Mesendoderm (in vitro differentiated cells): ENCODE results near the gene ADGRL3.
A peak's percentile ranks its signal among the peaks of the same experiment; 100 is the strongest.

Source experiments
- DNase-seq: peaks from one replicate; pipeline ENCODE4 v3.0.0; 2013
- H2AK5ac ChIP-seq: 2 replicates; pipeline ENCODE4 v1.6.1; 2013; ENCODE audit warnings: low read length, inconsistent platforms
- H2BK120ac ChIP-seq: 2 replicates; pipeline ENCODE4 v1.6.1; 2013; ENCODE audit warnings: low read depth, mild to moderate bottlenecking, low read length, moderate library complexity, mixed read lengths
- H2BK15ac ChIP-seq: replicated peaks from 2 replicates; pipeline ENCODE4 v1.6.1; 2013; ENCODE audit warnings: low read depth, mild to moderate bottlenecking, moderate library complexity
- H2BK5ac ChIP-seq: 2 replicates; pipeline ENCODE4 v1.6.1; 2013; ENCODE audit warnings: low read length, inconsistent platforms
- H3K18ac ChIP-seq: 2 replicates; pipeline ENCODE4 v1.6.1; 2013; ENCODE audit warnings: mild to moderate bottlenecking, low read length, mixed read lengths
- H3K23ac ChIP-seq: one replicate; pipeline ENCODE4 v1.6.1; 2013; ENCODE audit warnings: low read length
- H3K27ac ChIP-seq: 2 replicates; pipeline ENCODE4 v1.5.1; 2013; ENCODE audit warnings: low read depth, mild to moderate bottlenecking, inconsistent platforms, low read length, moderate library complexity
- H3K27me3 ChIP-seq: 2 replicates; pipeline ENCODE4 v1.6.1; 2013; ENCODE audit warnings: low read length, control low read depth, mild to moderate bottlenecking, inconsistent platforms; ENCODE audit not compliant: insufficient read depth, poor library complexity
- H3K36me3 ChIP-seq: 2 replicates; pipeline ENCODE4 v1.6.1; 2013; ENCODE audit warnings: low read length, inconsistent platforms; ENCODE audit not compliant: control insufficient read depth, insufficient read depth
- H3K4ac ChIP-seq: one replicate; pipeline ENCODE4 v1.6.1; 2013; ENCODE audit warnings: low read depth, mild to moderate bottlenecking, low read length, moderate library complexity
- H3K4me1 ChIP-seq: 2 replicates; pipeline ENCODE4 v1.6.1; 2013; ENCODE audit warnings: low read depth, low read length, inconsistent platforms; ENCODE audit not compliant: control insufficient read depth
- H3K4me2 ChIP-seq: 2 replicates; pipeline ENCODE4 v1.6.1; 2013; ENCODE audit warnings: low read length
- H3K4me3 ChIP-seq: 2 replicates; pipeline ENCODE4 v1.5.1; 2013; ENCODE audit warnings: mild to moderate bottlenecking, low read length
- H3K56ac ChIP-seq: one replicate; pipeline ENCODE4 v1.6.1; 2013; ENCODE audit warnings: low read length
- H3K79me1 ChIP-seq: 2 replicates; pipeline ENCODE4 v1.6.1; 2013; ENCODE audit warnings: low read length, inconsistent platforms
- H3K79me2 ChIP-seq: 2 replicates; pipeline ENCODE4 v1.6.1; 2013; ENCODE audit warnings: mild to moderate bottlenecking, low read length; ENCODE audit not compliant: control insufficient read depth, insufficient read depth
- H3K9ac ChIP-seq: 2 replicates; pipeline ENCODE4 v1.6.1; 2013; ENCODE audit warnings: low read length, inconsistent platforms
- H4K5ac ChIP-seq: one replicate; pipeline ENCODE4 v1.6.1; 2013; ENCODE audit warnings: low read length
- H4K8ac ChIP-seq: one replicate; pipeline ENCODE4 v1.6.1; 2013; ENCODE audit warnings: low read depth, mild to moderate bottlenecking, control low read depth, low read length, moderate library complexity
- WGBS: extraction: QIAGEN DNeasy Blood & Tissue Kit; methylation state at CpG from one replicate; pipeline ENCODE4 v1.1.7; 2013; ENCODE audit warnings: low lambda C conversion rate, missing lambda C conversion rate; ENCODE audit not compliant: insufficient coverage; ENCODE audit errors: extremely low coverage; 5-methylcytosine and 5-hydroxymethylcytosine counted together

The ADGRL3 gene

DNA sequence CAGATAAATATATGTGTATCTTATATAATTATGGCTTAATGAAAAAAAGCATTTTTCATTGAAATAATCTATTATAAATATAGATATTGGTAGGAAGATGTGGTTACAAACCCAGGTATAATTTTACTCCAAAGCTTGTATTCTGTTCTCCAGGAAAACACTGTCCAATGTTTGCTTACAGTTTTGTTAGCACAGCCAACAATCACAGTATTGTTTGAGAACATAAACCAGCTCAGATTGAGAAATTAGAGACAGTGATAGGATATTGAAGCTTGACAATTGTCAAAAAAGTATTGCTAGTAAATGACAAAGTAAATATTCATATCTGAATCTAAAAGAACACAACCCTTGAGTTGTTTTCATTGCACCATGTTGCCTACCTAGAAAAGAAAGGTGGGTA lies 228.8 kb downstream of the ADGRL3 start:
- Histone ChIP-seq H3K4me1 (no peaks in the 10 kb centered on the region), H3K36me3 (no peaks in the 10 kb centered on the region), H4K8ac (no peak overlapping the region), H3K79me1 (no peaks in the 10 kb centered on the region), H3K4me3 (no peak overlapping the region), H3K18ac (no peak overlapping the region), H3K79me2 (no peaks in the 10 kb centered on the region), H3K56ac (no peak overlapping the region), H2BK15ac (no peak overlapping the region), H3K27me3 (no peaks in the 10 kb centered on the region), H2BK120ac (no peak overlapping the region), H3K4ac (no peak overlapping the region), H3K4me2 (no peak overlapping the region), H3K27ac (no peak overlapping the region), H2AK5ac (no peak overlapping the region), H4K5ac (no peak overlapping the region), H3K9ac (no peak overlapping the region), H3K23ac (no peak overlapping the region), H2BK5ac (no peak overlapping the region)
- no peak for DNase-seq

DNA sequence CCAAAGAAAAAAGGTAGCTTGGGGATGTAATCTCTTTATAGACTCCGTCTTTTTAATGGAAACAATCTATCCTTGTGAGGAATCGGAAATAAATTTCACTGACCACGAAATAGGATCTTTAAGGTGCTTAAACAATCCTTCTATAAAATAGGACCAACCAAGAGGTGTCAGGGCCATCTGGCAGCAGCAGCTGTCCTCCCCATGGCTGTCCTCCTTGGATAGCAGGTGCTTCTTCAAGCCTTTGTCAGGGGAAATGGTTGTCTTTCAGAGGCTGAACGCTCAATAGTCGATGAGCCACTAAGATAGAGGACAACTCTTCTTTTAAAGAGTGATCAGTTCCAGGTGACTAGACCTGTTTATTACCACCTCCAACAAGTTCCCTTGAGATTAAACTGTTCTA lies 231.0 kb downstream of the ADGRL3 start:
- no peaks in the 10 kb centered on the region for H3K36me3 ChIP-seq
- H3K4ac ChIP-seq: no peak overlapping the region
- H3K4me3 ChIP-seq: no peak overlapping the region
- no peak overlapping the region for H3K56ac ChIP-seq
- H3K4me1 ChIP-seq: no peaks in the 10 kb centered on the region
- no peak overlapping the region for H3K23ac ChIP-seq
- no peak overlapping the region for H3K9ac ChIP-seq
- H3K18ac ChIP-seq: no peak overlapping the region
- no peak overlapping the region for H2BK120ac ChIP-seq
- no peaks in the 10 kb centered on the region for H3K79me1 ChIP-seq
- no peak overlapping the region for H4K5ac ChIP-seq
- no peak overlapping the region for H3K4me2 ChIP-seq
- H2BK15ac ChIP-seq: no peak overlapping the region
- no peak overlapping the region for H2BK5ac ChIP-seq
- no peaks in the 10 kb centered on the region for H3K27me3 ChIP-seq
- WGBS: no CpG with 5 or more reads among the region's 5 CpGs
- H3K79me2 ChIP-seq: no peaks in the 10 kb centered on the region
- no peak overlapping the region for H2AK5ac ChIP-seq
- DNase-seq: no peak
- no peak overlapping the region for H3K27ac ChIP-seq
- H4K8ac ChIP-seq: no peak overlapping the region

GRCh38 chr4:61437923-61438322 lies 237.8 kb downstream of the ADGRL3 start:
- H3K27me3 ChIP-seq: no peaks in the 10 kb centered on the region
- no peak overlapping the region for H3K4me3 ChIP-seq
- H3K36me3 ChIP-seq: no peaks in the 10 kb centered on the region
- H4K8ac ChIP-seq: no peak overlapping the region
- H3K9ac ChIP-seq: no peak overlapping the region
- no peak overlapping the region for H2BK5ac ChIP-seq
- H2AK5ac ChIP-seq: no peak overlapping the region
- H3K18ac ChIP-seq: no peak overlapping the region
- no peaks in the 10 kb centered on the region for H3K79me2 ChIP-seq
- no peaks in the 10 kb centered on the region for H3K4me1 ChIP-seq
- H4K5ac ChIP-seq: no peak overlapping the region
- DNase-seq: no peak
- no peak overlapping the region for H3K4me2 ChIP-seq
- H3K56ac ChIP-seq: no peak overlapping the region
- H3K27ac ChIP-seq: no peak overlapping the region
- no peak overlapping the region for H3K4ac ChIP-seq
- H2BK15ac ChIP-seq: no peak overlapping the region
- no peaks in the 10 kb centered on the region for H3K79me1 ChIP-seq
- H2BK120ac ChIP-seq: no peak overlapping the region
- H3K23ac ChIP-seq: no peak overlapping the region

- Histone ChIP-seq H3K79me2 (no peaks in the 10 kb centered on the region), H2BK15ac (no peak overlapping the region), H2AK5ac (no peak overlapping the region), H3K4ac (no peak overlapping the region), H3K4me2 (no peak overlapping the region), H4K8ac (no peak overlapping the region), H3K23ac (no peak overlapping the region), H3K56ac (no peak overlapping the region), H3K18ac (no peak overlapping the region), H2BK5ac (no peak overlapping the region), H3K4me3 (no peak overlapping the region), H3K79me1 (no peaks in the 10 kb centered on the region), H3K27me3 (no peaks in the 10 kb centered on the region), H2BK120ac (no peak overlapping the region), H4K5ac (no peak overlapping the region), H3K9ac (no peak overlapping the region), H3K27ac (no peak overlapping the region), H3K4me1 (no peaks in the 10 kb centered on the region), H3K36me3 (no peaks in the 10 kb centered on the region)
- no CpG with 5 or more reads among the region's 4 CpGs for WGBS
- DNase-seq: no peak
Measured at GRCh38 chr4:61440321-61440720, 240.2 kb downstream of the ADGRL3 start.

DNA sequence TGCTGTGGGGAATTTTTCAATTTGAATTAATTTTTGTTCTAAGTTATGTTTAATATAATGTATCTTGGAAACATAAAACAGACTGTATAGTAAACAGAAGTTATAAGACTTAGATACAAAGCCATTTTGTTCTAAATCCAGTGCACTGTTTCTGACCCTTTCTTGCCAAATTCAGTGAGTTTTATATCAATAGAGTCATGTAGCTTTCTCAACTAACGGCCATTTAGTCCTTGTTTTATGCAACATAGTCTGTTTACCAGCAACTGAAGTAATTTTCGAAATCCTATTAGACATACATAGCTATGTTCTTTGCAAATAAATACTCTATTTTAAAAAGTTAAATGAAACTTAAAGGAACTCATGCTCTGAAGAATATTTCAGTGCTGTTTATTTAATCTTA lies 242.8 kb downstream of the ADGRL3 start:
- no peak overlapping the region for H3K27ac ChIP-seq
- H3K9ac ChIP-seq: no peak overlapping the region
- no peaks in the 10 kb centered on the region for H3K27me3 ChIP-seq
- H3K4me1 ChIP-seq: no peaks in the 10 kb centered on the region
- no CpG with 5 or more reads among the region's 2 CpGs for WGBS
- no peak overlapping the region for H3K4me3 ChIP-seq
- no peak overlapping the region for H3K18ac ChIP-seq
- H3K4me2 ChIP-seq: no peak overlapping the region
- no peaks in the 10 kb centered on the region for H3K36me3 ChIP-seq
- H2BK5ac ChIP-seq: no peak overlapping the region
- no peak overlapping the region for H2BK15ac ChIP-seq
- no peak overlapping the region for H3K23ac ChIP-seq
- no peak overlapping the region for H4K5ac ChIP-seq
- no peaks in the 10 kb centered on the region for H3K79me1 ChIP-seq
- H3K79me2 ChIP-seq: no peaks in the 10 kb centered on the region
- no peak overlapping the region for H2AK5ac ChIP-seq
- DNase-seq: no peak
- no peak overlapping the region for H4K8ac ChIP-seq
- no peak overlapping the region for H2BK120ac ChIP-seq
- H3K4ac ChIP-seq: no peak overlapping the region
- no peak overlapping the region for H3K56ac ChIP-seq

- H4K5ac ChIP-seq: no peak overlapping the region
- no peak overlapping the region for H2BK15ac ChIP-seq
- no peak overlapping the region for H2BK5ac ChIP-seq
- H3K36me3 ChIP-seq: no peaks in the 10 kb centered on the region
- no peaks in the 10 kb centered on the region for H3K4me1 ChIP-seq
- H3K79me2 ChIP-seq: no peaks in the 10 kb centered on the region
- H3K23ac ChIP-seq: no peak overlapping the region
- H3K4ac ChIP-seq: no peak overlapping the region
- no peak overlapping the region for H4K8ac ChIP-seq
- no peak overlapping the region for H3K56ac ChIP-seq
- WGBS: no CpG with 5 or more reads among the region's 2 CpGs
- H2BK120ac ChIP-seq: no peak overlapping the region
- H2AK5ac ChIP-seq: no peak overlapping the region
- no peak overlapping the region for H3K9ac ChIP-seq
- H3K4me2 ChIP-seq: no peak overlapping the region
- H3K27ac ChIP-seq: no peak overlapping the region
- H3K4me3 ChIP-seq: no peak overlapping the region
- no peaks in the 10 kb centered on the region for H3K27me3 ChIP-seq
- DNase-seq: peak; percentile 40
- no peaks in the 10 kb centered on the region for H3K79me1 ChIP-seq
- H3K18ac ChIP-seq: peak overlapping the region; percentile 39
Measured at GRCh38 chr4:61443813-61444510, 243.8 kb downstream of the ADGRL3 start.
